Adrenal gland (tissue), 12 donors: Measurements from ENCODE around the gene NANP. TPM values are rescaled to one million over a fixed set of nuclear protein-coding genes. Genes with fewer than 3 reads are reported as not detected.

Experiments used
- DNase-seq, 7 donors: peaks; one replicate each; pipeline ENCODE4 v3.0.0-alpha.2; 2019 to 2020
- H3K27ac ChIP-seq, 5 donors: fragments of 200-600 bp; sonication (generic) in 4 of 5; 1 replicate in 3 of 5; 2 replicates in 2 of 5; pipeline versions ENCODE4 v1.5.1 to v1.8.0; 2016 to 2020; ENCODE audit warnings: mild to moderate bottlenecking in 1 of 5
- H3K27me3 ChIP-seq: fragments of 200-600 bp; 2 replicates; pipeline ENCODE4 v1.8.0; 2021
- H3K36me3 ChIP-seq, 2 donors: fragments of 200-600 bp; replicated peaks in 1 of 2; 1 replicate in 1 of 2; 2 replicates in 1 of 2; pipeline versions ENCODE4 v1.5.1 to v1.8.0; 2018 to 2022
- H3K4me1 ChIP-seq, 2 donors: fragments of 200-600 bp; replicated peaks in 1 of 2; 1 replicate in 1 of 2; 2 replicates in 1 of 2; pipeline versions ENCODE4 v1.5.1 to v1.8.0; 2018 to 2021
- H3K4me3 ChIP-seq, 4 donors: fragments of 200-600 bp; sonication (generic) in 3 of 4; one replicate each; pipeline ENCODE4 v1.5.1; 2016 to 2018
- H3K9me3 ChIP-seq, 3 donors: fragments of 200-600 bp; sonication (generic) in 1 of 3; replicated peaks in 1 of 3; 1 replicate in 2 of 3; 2 replicates in 1 of 3; pipeline versions ENCODE4 v1.5.1 to v1.8.0; 2016 to 2021
- CTCF ChIP-seq, 6 experiments: fragments of 450-650 bp in 4 of 6; fragments of 200-600 bp in 2 of 6; sonication (generic) in 1 of 6; IDR thresholded peaks; 1 replicate in 5 of 6; 2 replicates in 1 of 6; pipeline versions ENCODE4 v1.5.1 to v1.8.0; 2016 to 2021; ENCODE audit warnings: antibody characterized with exemption in 6 of 6, mild to moderate bottlenecking in 2 of 6, moderate library complexity in 1 of 6
- POLR2A ChIP-seq, 2 donors: fragments of 450-650 bp; IDR thresholded peaks; one replicate each; pipeline ENCODE4 v1.6.1; 2017; ENCODE audit warnings: antibody characterized with exemption in 2 of 2, mild to moderate bottlenecking in 2 of 2, moderate library complexity in 1 of 2
- WGBS, 4 donors: extraction: QIAGEN DNeasy Blood & Tissue Kit in 2 of 4; methylation state at CpG; one replicate each; pipeline versions ENCODE4 v1.1.5 to v1.1.7; 2013 to 2017; 5-methylcytosine and 5-hydroxymethylcytosine counted together
- intact Hi-C, 2 donors: fragments of 100-400 bp; cut with DNase I; formaldehyde crosslinking; loops; one replicate each; pipeline versions ENCODE4 v1.14.1 to v1.15.0; 2022 to 2023
- polyA plus RNA-seq, 3 donors: library from polyadenylated mRNA; stranded (reverse); fragments of 200-250 nt in 2 of 3; fragments of 350-450 nt in 1 of 3; fragmentation: Illumina TruSeq in 1 of 3; extraction: RNeasy Lipid Tissue Mini Kit (QIAGEN cat#74804) in 1 of 3; gene quantifications; one replicate each; pipeline ENCODE4 v1.2.3, GENCODE V29; 2013 to 2014
- total RNA-seq, 9 donors: library from RNA; depleted of rRNA in 4 of 9; stranded (reverse); fragments of >200 nt in 4 of 9; fragments of 120-200 nt in 1 of 9; fragmentation: NEBNext Ultra II Directional in 1 of 9; extraction: Animal tissue kit (Norgen Biotek cat#: 25700) in 1 of 9; gene quantifications; one replicate each; pipeline versions ENCODE4 v1.1.0 to v1.2.4, GENCODE V29; 2013 to 2023
- donor health status: healthy with polysubstance abuse.
- donor health status: Bipolar disorder and iron deficiency.
- donor health status: DM: yes; HTN: yes; CAD: no.
- donor health status: DM: no; HTN: no; CAD: no.
- donor health status: DM: no; HTN: no; CAD: no.
- donor health status: DM: yes; HTN: yes; CAD: no.

The NANP gene
- total and polyA plus RNA-seq, 12 donors: 1.8 to 13.6 (median 7.6) TPM

DNA sequence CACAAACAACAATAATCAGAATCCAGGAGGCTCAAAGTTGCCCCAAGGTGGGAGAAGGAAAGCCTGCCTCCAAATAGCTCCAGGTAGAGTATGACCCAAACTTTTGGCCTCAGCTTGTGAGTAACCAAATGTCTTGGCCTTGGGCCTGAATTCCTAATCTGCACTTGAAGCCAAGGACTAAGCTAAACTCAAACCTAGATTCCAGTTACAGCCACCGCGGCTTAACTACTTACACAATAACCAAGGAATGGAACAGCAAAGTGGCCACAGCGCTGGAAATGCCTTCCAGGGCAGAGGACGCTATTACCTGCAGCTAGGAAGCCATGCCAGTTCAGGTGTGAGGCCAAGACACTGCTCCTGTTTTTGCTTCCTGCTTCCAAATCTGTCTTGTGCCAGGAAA lies 43.1 kb downstream of the NANP start:
- Histone ChIP-seq H3K4me3 (no peak overlapping the region), H3K4me1 (peaks cover 6 to 12% of the 10 kb centered on the region in 2 donors), H3K27me3 (no peaks in the 10 kb centered on the region), H3K9me3 (no peaks in the 10 kb centered on the region), H3K36me3 (no peaks in the 10 kb centered on the region), H3K27ac (no peak overlapping the region)
- 67 to 79% (median 71%) methylated on average over 3 to 4 of the region's 4 CpGs for WGBS, 4 donors
- DNase-seq: no peak
- intact Hi-C loops: no loop called here
- TF ChIP-seq CTCF (IDR thresholded peaks at IDR 0.05) (no peak), POLR2A (IDR thresholded peaks at IDR 0.05) (no peak)

DNA sequence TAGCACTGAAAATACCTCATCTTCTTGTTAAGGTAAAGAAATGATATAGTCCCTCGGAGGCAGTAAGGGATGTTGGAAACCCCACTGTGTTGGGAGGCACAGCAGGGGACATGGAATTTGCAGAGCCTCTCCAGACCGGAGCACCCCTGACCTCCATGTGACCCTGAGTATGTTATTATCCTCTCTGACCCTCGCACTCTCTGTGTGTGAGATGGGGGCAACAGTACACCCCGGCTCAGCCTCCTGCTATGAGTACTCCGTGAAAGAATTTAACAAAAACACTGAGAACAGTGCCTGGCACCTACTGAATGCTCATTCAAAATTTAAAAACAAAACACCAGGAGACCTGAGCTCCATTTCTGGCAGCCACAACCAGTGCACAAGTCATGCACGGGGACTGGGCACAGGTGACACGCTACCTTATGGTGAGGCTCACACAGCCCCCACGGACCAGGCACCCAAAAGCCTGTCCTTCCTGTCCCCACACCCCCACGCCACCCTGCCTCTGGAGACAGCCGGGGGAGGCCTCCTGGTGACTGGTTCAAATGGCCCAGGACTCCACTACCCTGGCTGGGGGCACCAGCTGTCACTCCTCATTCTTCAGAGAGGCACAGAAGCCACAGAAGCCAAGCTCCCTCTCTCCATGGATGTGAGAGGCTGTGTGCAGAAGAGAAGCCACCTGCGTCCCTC lies 44.6 kb downstream of the NANP start:
- intact Hi-C loops: no loop called here
- H3K27me3 ChIP-seq: no peaks in the 10 kb centered on the region
- no peak overlapping the region for H3K4me3 ChIP-seq
- 77 to 86% (median 80%) methylated on average over 10 to 11 of the region's 11 CpGs for WGBS, 4 donors
- no peak for DNase-seq
- H3K9me3 ChIP-seq: no peaks in the 10 kb centered on the region
- no peak overlapping the region for H3K27ac ChIP-seq
- H3K36me3 ChIP-seq: no peaks in the 10 kb centered on the region
- H3K4me1 ChIP-seq: peaks cover 2 to 8% of the 10 kb centered on the region in 2 donors
- no peak for TF ChIP-seq POLR2A (IDR thresholded peaks at IDR 0.05)
- TF ChIP-seq CTCF (IDR thresholded peaks at IDR 0.05): no peak

GRCh38 chr20:25576783-25577530 lies 46.9 kb downstream of the NANP start:
- H3K9me3 ChIP-seq: no peaks in the 10 kb centered on the region
- 49 to 65% (median 54%) methylated on average over 12 to 16 of the region's 16 CpGs for WGBS, 4 donors
- DNase-seq: peak; percentile 64 to 93 (median 92)

More at GRCh38 chr20:25576783-25577530, 46.9 kb downstream of the NANP start:
- Histone ChIP-seq H3K27me3 (no peaks in the 10 kb centered on the region), H3K4me3 (no peak overlapping the region), H3K27ac (peak overlapping the region in 3 of 5 donors; percentile 14 to 79 (median 20)), H3K4me1 (peaks cover 7 to 8% of the 10 kb centered on the region in 2 donors), H3K36me3 (no peaks in the 10 kb centered on the region)
- TF ChIP-seq POLR2A (IDR thresholded peaks at IDR 0.05) (no peak), CTCF (IDR thresholded peaks at IDR 0.05) (peak in 2 of 6 experiments; percentile 7 to 14)
- intact Hi-C loops: no loop called here
